ENCODE data around the gene NRXN2.

Gene NRXN2

DNA sequence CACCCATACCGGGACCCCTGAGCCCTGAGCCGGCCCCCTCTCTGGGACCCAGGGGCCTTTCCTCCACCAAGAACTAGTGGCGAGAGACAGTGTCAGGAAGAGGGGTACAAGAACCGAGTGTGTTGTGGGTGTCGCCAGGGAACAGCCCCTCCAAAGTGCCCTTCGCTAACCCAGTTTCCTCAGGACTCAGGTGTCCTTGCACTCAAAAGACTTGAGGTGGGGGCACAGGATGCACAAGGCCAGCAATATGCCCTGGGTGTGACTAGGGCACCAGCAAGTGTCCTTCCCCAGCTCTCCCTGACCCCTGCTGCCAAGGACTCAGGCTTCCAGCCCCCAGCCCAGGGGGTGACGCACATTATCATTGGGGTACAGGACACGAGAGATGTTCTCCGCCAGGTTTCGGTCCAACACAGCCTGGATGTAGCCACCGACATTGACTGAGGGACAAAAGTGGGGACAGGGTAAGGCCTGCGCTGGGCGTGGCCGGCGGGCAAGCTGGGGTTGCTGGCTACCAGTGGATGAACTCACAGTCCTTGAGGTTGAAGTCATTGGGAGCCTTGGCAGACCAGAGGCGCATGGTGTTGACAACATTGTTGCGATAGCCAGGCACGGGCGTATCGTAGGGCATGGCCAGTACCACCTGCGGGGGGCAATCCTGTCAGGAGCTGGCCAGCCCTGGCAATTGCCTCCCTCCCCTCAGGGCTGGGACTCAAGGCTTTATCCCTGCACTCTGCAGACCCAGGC, 32.1 kb upstream of the NRXN2 start:
- TF ChIP-seq, protein P1, sequence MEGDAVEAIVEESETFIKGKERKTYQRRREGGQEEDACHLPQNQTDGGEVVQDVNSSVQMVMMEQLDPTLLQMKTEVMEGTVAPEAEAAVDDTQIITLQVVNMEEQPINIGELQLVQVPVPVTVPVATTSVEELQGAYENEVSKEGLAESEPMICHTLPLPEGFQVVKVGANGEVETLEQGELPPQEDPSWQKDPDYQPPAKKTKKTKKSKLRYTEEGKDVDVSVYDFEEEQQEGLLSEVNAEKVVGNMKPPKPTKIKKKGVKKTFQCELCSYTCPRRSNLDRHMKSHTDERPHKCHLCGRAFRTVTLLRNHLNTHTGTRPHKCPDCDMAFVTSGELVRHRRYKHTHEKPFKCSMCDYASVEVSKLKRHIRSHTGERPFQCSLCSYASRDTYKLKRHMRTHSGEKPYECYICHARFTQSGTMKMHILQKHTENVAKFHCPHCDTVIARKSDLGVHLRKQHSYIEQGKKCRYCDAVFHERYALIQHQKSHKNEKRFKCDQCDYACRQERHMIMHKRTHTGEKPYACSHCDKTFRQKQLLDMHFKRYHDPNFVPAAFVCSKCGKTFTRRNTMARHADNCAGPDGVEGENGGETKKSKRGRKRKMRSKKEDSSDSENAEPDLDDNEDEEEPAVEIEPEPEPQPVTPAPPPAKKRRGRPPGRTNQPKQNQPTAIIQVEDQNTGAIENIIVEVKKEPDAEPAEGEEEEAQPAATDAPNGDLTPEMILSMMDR (conservative IDR thresholded peaks at IDR 0.05; ENCODE audit: low read length), result no peak
- TF ChIP-seq EZH2phosphoT487 (IDR thresholded peaks at IDR 0.05; ENCODE audit: borderline replicate concordance), result no peak
- peaks cover 5% of the 10 kb centered on the region for H3K4me1 ChIP-seq (ENCODE audit: insufficient read depth, low read length, poor library complexity, severe bottlenecking)
- H3K27me3 ChIP-seq (ENCODE audit: insufficient read depth, low read length, poor library complexity, severe bottlenecking), result no peaks in the 10 kb centered on the region
- H3K9ac ChIP-seq (ENCODE audit: low read depth, low read length, poor library complexity, severe bottlenecking), result no peak overlapping the region
- H3K9me3 ChIP-seq (ENCODE audit: insufficient read depth, low read depth, low read length), result no peaks in the 10 kb centered on the region
- H3K9me2 ChIP-seq (replicated peaks; ENCODE audit: low read depth, low read length), result no peaks in the 10 kb centered on the region
- no peak overlapping the region for H3K4me3 ChIP-seq (ENCODE audit: low read length, poor library complexity, severe bottlenecking)
- H3F3A ChIP-seq (ENCODE audit: low read depth), result no peaks in the 10 kb centered on the region
- no peaks in the 10 kb centered on the region for H4K20me1 ChIP-seq (ENCODE audit: insufficient read depth, low read length, poor library complexity, severe bottlenecking)
- H3K79me2 ChIP-seq (ENCODE audit: insufficient read depth, low read length), result no peaks in the 10 kb centered on the region
- H2AFZ ChIP-seq (ENCODE audit: low read length), result no peak overlapping the region
- no peak overlapping the region for H3K4me2 ChIP-seq (ENCODE audit: low read depth, low read length, poor library complexity, severe bottlenecking)
- H3K36me3 ChIP-seq (ENCODE audit: insufficient read depth, low read length), result no peaks in the 10 kb centered on the region

DNA sequence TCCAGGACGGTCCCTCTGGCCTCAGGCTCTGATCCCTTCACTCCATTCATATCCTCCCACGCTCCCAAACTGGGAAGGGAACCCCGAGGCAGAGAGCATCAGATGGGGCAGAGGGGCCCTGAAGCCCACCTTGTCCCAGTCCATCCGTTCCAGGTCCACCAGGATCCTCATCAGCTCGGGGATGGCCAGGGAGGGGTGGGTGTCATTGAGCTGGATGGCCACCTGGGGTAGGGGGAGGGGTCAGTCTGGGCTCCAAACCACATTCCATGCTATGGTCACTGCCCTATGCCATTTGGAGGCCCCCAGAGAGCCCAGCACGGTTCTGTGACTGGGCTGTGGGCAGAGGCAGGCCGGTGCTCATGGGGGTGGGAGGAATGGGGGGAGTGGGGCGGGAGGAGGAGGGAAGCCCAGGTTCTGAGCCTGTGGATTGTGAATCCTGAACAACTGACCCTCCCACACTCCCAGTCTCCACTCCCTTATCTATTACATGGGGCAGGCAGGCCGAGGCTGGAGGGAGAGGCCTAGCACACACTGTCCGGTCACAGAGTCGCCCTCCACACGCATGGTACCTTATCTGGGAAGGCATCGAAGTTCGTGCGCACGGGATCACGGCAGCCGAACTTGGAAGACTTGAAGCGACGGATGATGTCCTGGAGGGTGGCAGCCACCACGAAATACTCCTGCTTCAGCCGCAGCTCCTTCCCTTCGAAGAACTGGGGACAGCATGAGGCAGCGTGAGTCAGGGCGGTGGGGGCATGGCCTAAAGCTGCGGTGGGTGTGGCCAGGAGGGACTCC, 31.3 kb upstream of the NRXN2 start:
- H3K27me3 ChIP-seq (ENCODE audit: insufficient read depth, low read length, poor library complexity, severe bottlenecking), result no peaks in the 10 kb centered on the region
- no peak overlapping the region for H3K4me3 ChIP-seq (ENCODE audit: low read length, poor library complexity, severe bottlenecking)
- no peaks in the 10 kb centered on the region for H3K4me1 ChIP-seq (ENCODE audit: insufficient read depth, low read length, poor library complexity, severe bottlenecking)
- H3K79me2 ChIP-seq (ENCODE audit: insufficient read depth, low read length), result no peaks in the 10 kb centered on the region
- no peaks in the 10 kb centered on the region for H3K36me3 ChIP-seq (ENCODE audit: insufficient read depth, low read length)
- no peak overlapping the region for H2AFZ ChIP-seq (ENCODE audit: low read length)
- no peaks in the 10 kb centered on the region for H3K9me3 ChIP-seq (ENCODE audit: insufficient read depth, low read depth, low read length)
- H3K9me2 ChIP-seq (replicated peaks; ENCODE audit: low read depth, low read length), result no peaks in the 10 kb centered on the region
- no peak overlapping the region for H3K4me2 ChIP-seq (ENCODE audit: low read depth, low read length, poor library complexity, severe bottlenecking)
- H3K9ac ChIP-seq (ENCODE audit: low read depth, low read length, poor library complexity, severe bottlenecking), result no peak overlapping the region
- no peak for TF ChIP-seq EZH2phosphoT487 (IDR thresholded peaks at IDR 0.05; ENCODE audit: borderline replicate concordance)
- TF ChIP-seq, protein P1 (conservative IDR thresholded peaks at IDR 0.05; ENCODE audit: low read length), result no peak
- no peaks in the 10 kb centered on the region for H4K20me1 ChIP-seq (ENCODE audit: insufficient read depth, low read length, poor library complexity, severe bottlenecking)
- no peaks in the 10 kb centered on the region for H3F3A ChIP-seq (ENCODE audit: low read depth)

DNA sequence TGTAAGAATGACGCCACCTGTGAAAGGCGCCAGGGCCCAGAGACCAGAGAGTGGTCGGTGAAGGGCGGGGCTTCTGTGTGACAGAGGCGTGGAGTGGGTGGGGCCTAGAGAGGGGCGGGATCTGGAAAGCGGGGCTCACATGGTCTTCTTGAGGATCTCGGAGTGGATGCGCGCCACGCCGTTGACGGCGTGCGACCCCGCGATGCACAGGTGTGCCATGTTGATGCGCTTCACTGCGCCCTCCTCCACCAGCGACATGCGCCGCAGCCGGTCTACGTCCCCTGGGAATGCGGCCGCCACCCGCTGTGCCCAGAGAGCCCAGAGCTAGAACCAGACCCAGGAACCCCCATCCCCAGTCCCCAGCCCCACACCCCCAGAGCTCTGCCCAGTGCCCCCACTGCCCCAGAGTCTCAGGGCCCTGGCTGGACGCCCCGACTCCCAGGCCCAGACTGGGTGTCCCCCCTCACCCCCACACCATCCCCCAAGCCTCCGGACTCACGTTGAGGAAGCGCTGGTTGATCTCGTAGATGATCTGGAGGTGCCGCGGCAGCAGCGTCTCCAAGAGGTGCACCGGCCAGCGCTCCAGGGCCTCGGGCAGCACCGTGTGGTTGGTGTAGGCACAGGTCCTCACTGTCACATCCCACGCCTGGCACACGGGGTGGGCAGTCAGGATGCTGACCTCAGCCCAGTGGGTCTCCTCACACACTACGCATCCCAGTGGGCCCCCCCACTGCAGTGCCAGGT, 30.6 kb upstream of the NRXN2 start:
- H3K4me2 ChIP-seq (ENCODE audit: low read depth, low read length, poor library complexity, severe bottlenecking), result no peak overlapping the region
- no peaks in the 10 kb centered on the region for H3F3A ChIP-seq (ENCODE audit: low read depth)
- no peak for TF ChIP-seq EZH2phosphoT487 (IDR thresholded peaks at IDR 0.05; ENCODE audit: borderline replicate concordance)
- TF ChIP-seq, protein P1 (conservative IDR thresholded peaks at IDR 0.05; ENCODE audit: low read length), result no peak
- no peak overlapping the region for H3K9ac ChIP-seq (ENCODE audit: low read depth, low read length, poor library complexity, severe bottlenecking)
- H3K4me1 ChIP-seq (ENCODE audit: insufficient read depth, low read length, poor library complexity, severe bottlenecking), result no peaks in the 10 kb centered on the region
- H3K4me3 ChIP-seq (ENCODE audit: low read length, poor library complexity, severe bottlenecking), result no peak overlapping the region
- no peaks in the 10 kb centered on the region for H3K9me3 ChIP-seq (ENCODE audit: insufficient read depth, low read depth, low read length)
- no peaks in the 10 kb centered on the region for H3K27me3 ChIP-seq (ENCODE audit: insufficient read depth, low read length, poor library complexity, severe bottlenecking)
- no peaks in the 10 kb centered on the region for H3K9me2 ChIP-seq (replicated peaks; ENCODE audit: low read depth, low read length)
- no peak overlapping the region for H2AFZ ChIP-seq (ENCODE audit: low read length)
- H4K20me1 ChIP-seq (ENCODE audit: insufficient read depth, low read length, poor library complexity, severe bottlenecking), result no peaks in the 10 kb centered on the region
- H3K79me2 ChIP-seq (ENCODE audit: insufficient read depth, low read length), result no peaks in the 10 kb centered on the region
- H3K36me3 ChIP-seq (ENCODE audit: insufficient read depth, low read length), result no peaks in the 10 kb centered on the region

All from Loucy (cell line).